ENCODE measurements around the gene NIPBL.

NIPBL gene

DNA sequence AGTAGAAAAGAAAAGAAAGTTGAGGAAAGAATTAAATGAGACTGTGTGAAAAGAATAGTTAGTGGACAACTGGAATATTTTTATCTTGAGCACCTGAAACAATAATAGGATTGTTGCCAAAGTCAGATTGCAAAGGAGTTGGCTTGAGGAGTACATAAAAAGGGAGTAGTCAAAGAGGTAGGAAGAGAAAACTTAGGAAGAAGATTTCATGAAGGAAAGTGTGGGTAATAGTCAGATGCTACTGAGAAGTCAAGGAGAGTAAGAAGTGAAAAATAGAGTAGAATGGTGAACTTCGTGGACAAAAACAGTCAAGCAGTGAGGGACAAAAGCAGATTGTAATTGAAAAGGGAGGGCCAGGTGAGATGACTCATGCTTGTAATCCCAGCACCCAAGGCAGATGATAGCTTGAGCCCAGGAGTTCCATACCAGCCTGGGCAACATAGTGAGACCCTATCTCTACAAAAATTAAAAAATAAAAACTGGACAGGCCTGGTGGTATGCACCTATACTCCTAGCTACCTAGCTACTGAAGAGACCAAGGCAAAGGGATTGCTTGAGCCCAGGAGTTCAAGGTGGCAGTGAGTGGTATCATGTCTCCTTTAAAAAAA, 178.9 kb downstream of the NIPBL start:
- TF ChIP-seq, protein P1, sequence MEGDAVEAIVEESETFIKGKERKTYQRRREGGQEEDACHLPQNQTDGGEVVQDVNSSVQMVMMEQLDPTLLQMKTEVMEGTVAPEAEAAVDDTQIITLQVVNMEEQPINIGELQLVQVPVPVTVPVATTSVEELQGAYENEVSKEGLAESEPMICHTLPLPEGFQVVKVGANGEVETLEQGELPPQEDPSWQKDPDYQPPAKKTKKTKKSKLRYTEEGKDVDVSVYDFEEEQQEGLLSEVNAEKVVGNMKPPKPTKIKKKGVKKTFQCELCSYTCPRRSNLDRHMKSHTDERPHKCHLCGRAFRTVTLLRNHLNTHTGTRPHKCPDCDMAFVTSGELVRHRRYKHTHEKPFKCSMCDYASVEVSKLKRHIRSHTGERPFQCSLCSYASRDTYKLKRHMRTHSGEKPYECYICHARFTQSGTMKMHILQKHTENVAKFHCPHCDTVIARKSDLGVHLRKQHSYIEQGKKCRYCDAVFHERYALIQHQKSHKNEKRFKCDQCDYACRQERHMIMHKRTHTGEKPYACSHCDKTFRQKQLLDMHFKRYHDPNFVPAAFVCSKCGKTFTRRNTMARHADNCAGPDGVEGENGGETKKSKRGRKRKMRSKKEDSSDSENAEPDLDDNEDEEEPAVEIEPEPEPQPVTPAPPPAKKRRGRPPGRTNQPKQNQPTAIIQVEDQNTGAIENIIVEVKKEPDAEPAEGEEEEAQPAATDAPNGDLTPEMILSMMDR (IDR thresholded peaks at IDR 0.05; ENCODE audit: unreplicated experiment in 3 of 3) = no peak
- Mint-ChIP-seq H3K4me1 (no peaks in the 10 kb centered on the region), H3K9me3 (no peaks in the 10 kb centered on the region)

DNA sequence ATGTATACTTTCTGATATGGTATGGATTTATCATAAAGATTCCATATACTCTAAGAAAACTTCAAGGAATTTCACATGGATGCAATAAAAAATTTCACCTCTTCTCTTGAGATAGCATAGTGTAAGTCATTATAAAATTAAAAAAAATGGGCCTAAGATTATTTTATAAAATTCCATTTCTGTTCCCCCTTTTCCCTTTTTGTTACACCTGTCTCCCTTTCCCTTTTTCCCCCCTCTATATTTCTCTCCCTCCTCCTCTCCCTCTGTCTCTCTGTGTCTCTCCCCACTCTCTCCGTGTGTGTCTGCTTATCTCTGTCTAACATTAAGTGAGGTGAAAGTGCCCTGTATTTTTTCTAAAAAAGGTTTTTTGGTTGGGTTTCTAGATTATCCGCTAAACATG, 180.2 kb downstream of the NIPBL start:
- H3K9me3 Mint-ChIP-seq = no peaks in the 10 kb centered on the region
- no peak overlapping the region for H3K27ac Mint-ChIP-seq
- TF ChIP-seq, protein P1 (IDR thresholded peaks at IDR 0.05; ENCODE audit: unreplicated experiment in 3 of 3) = no peak
- H3K36me3 Mint-ChIP-seq (ENCODE audit: low read depth) = peaks cover 66% of the 10 kb centered on the region
- H3K4me1 Mint-ChIP-seq = no peaks in the 10 kb centered on the region
- no peak overlapping the region for H3K4me3 Mint-ChIP-seq
- no peaks in the 10 kb centered on the region for H3K27me3 Mint-ChIP-seq (ENCODE audit: low read depth)

More for the DNA sequence above, 178.9 kb downstream of the NIPBL start:
- Mint-ChIP-seq H3K27me3 (ENCODE audit: low read depth) (no peaks in the 10 kb centered on the region), H3K27ac (no peak overlapping the region), H3K36me3 (ENCODE audit: low read depth) (peaks cover 68% of the 10 kb centered on the region), H3K4me3 (no peak overlapping the region)

- no peaks in the 10 kb centered on the region for H3K9me3 Mint-ChIP-seq
- no peak overlapping the region for H3K4me3 Mint-ChIP-seq
- no peak overlapping the region for H3K27ac Mint-ChIP-seq
- H3K36me3 Mint-ChIP-seq (ENCODE audit: low read depth) = peaks cover 63% of the 10 kb centered on the region
- TF ChIP-seq, protein P1 (IDR thresholded peaks at IDR 0.05; ENCODE audit: unreplicated experiment in 3 of 3) = no peak
- H3K27me3 Mint-ChIP-seq (ENCODE audit: low read depth) = no peaks in the 10 kb centered on the region
- no peaks in the 10 kb centered on the region for H3K4me1 Mint-ChIP-seq
Observed at GRCh38 chr5:37060030-37060429, 183.5 kb downstream of the NIPBL start.

DNA sequence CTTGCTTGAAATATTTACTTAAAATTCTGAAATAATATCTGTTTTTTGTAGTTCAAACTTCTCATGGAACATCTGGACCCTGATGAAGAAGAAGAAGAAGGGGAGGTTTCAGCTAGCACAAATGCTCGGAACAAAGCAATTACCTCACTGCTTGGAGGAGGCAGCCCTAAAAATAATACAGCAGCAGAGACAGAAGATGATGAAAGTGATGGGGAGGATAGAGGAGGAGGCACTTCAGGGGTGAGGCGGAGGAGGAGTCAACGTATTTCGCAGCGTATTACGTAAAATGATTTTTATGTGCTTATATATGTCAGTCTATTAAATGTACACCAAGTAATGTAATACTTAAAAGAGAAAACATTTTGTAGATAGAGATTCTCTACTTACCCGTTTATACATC, 187.2 kb downstream of the NIPBL start:
- Mint-ChIP-seq H3K36me3 (ENCODE audit: low read depth) (peaks cover 46% of the 10 kb centered on the region), H3K4me1 (no peaks in the 10 kb centered on the region), H3K27me3 (ENCODE audit: low read depth) (no peaks in the 10 kb centered on the region), H3K4me3 (no peak overlapping the region), H3K9me3 (no peaks in the 10 kb centered on the region), H3K27ac (no peak overlapping the region)
- TF ChIP-seq, protein P1 (IDR thresholded peaks at IDR 0.05; ENCODE audit: unreplicated experiment in 3 of 3) = no peak

DNA sequence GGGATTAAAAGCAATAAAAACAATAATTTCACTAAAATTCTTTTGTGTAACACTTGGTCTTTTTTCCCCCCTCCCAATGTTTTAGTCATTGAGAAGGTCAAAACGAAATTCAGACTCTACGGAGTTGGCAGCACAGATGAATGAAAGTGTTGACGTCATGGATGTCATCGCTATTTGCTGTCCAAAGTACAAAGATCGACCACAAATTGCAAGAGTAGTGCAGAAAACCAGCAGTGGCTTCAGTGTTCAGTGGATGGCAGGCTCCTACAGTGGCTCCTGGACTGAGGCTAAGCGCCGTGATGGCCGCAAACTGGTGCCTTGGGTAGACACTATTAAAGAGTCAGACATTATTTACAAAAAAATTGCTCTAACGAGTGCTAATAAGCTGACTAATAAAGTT, 187.9 kb downstream of the NIPBL start:
- Mint-ChIP-seq H3K27ac (no peak overlapping the region), H3K4me1 (no peaks in the 10 kb centered on the region), H3K4me3 (no peak overlapping the region), H3K9me3 (no peaks in the 10 kb centered on the region), H3K27me3 (ENCODE audit: low read depth) (no peaks in the 10 kb centered on the region), H3K36me3 (ENCODE audit: low read depth) (peaks cover 42% of the 10 kb centered on the region)
- TF ChIP-seq, protein P1 (IDR thresholded peaks at IDR 0.05; ENCODE audit: unreplicated experiment in 3 of 3) = no peak

DNA sequence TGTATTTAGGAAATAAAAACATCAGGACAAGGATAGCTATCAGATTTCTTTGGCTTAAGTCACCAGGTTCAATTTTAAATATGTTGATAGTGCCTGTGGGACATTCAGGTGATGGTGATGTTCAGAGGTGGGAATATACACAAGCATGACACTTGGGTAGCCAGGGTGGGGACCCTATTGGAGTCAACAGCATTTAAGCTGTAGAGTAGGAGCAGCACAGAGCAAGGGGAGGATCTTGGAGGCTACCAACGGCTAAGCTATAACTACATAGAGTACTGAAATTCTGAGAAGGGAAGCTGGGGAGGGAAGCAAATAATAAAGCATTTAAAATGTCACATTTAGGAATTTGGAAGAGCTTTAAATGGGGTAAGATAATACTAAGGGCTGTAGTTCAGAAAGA, 194.9 kb downstream of the NIPBL start:
- H3K9me3 Mint-ChIP-seq = no peaks in the 10 kb centered on the region
- TF ChIP-seq, protein P1 (IDR thresholded peaks at IDR 0.05; ENCODE audit: unreplicated experiment in 3 of 3) = no peak
- no peak overlapping the region for H3K4me3 Mint-ChIP-seq
- no peaks in the 10 kb centered on the region for H3K27me3 Mint-ChIP-seq (ENCODE audit: low read depth)
- peaks cover 1% of the 10 kb centered on the region for H3K36me3 Mint-ChIP-seq (ENCODE audit: low read depth)
- H3K4me1 Mint-ChIP-seq = no peaks in the 10 kb centered on the region
- H3K27ac Mint-ChIP-seq = no peak overlapping the region

All from nephron (organoid).